Measurements from ENCODE around the gene GRM7.
"Not testable (repeated sequence)": the region's sequence is repeated elsewhere in the genome, so short reads cannot be mapped to it uniquely, and the experiment has no call there.

GRM7 gene

DNA sequence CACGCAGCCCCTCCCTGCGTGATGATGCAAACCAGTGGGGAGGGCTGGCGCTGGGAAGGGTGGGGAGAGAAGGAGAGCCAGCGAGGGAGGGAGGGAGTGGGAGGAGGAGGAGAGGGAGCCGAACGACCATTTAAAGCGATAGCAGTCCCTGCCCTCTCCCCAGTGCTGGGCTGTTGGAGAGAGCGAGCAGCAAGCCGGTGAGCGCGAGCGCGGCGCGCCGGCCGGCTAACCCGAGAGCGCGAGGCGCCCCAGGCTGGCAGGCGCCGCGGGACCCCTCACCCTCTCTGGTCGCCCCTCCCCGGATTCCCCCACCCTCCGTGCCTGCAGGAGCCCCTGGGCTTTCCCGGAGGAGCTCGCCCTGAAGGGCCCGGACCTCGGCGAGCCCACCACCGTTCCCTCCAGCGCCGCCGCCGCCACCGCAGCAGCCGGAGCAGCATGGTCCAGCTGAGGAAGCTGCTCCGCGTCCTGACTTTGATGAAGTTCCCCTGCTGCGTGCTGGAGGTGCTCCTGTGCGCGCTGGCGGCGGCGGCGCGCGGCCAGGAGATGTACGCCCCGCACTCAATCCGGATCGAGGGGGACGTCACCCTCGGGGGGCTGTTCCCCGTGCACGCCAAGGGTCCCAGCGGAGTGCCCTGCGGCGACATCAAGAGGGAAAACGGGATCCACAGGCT is at the start of gene GRM7:
GRM7 (plus strand) TSS at position 162 of the 671 bp plus-strand sequence.
- DNase-seq: no peak

DNA sequence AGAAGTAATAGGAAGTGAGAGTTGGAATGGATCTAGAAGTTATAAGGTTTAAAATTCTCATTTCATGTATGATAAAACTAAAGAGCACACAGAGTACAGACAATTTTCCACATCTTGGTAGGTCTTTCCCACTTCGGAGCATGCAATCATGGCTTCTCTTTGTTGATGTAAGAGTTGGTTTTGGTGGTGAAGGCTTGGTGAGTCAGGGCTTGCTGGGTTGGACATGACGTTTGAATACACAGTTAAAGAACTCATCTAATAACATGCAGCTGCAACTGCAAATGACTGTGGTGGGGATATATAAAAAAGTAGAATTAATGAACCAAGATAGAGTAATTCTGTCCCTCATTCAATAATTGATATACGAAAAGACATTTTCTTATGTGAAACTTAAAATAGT is 39.5 kb upstream of the GRM7 start:
- no peak for DNase-seq

- DNase-seq: no peak
These were observed 35.4 kb upstream of the GRM7 start for GRCh38 chr3:6825524-6825923.

GRCh38 chr3:6827453-6827852 is 33.5 kb upstream of the GRM7 start:
- DNase-seq: no peak

DNA sequence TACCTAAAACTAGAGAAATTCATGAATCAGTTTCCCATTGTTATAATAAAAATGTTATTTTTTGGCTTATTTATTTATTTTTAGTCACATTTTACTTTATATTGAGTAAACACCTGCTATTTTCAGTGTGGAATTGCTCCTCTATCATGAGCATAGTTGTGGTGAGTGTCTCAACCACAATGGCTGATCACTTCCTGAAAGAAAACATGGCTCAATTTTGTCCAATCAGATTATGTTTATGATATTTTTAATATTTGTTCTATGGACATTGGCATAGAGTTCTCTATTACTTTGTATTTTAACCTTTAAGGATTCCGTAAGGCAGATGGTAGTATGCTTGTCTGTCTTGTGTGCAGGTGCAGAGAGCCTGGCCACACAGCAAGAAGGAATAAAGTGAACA is 16.2 kb upstream of the GRM7 start:
- DNase-seq: no peak

GRCh38 chr3:6854184-6854583 is 6.7 kb upstream of the GRM7 start:
- DNase-seq: no peak

DNA sequence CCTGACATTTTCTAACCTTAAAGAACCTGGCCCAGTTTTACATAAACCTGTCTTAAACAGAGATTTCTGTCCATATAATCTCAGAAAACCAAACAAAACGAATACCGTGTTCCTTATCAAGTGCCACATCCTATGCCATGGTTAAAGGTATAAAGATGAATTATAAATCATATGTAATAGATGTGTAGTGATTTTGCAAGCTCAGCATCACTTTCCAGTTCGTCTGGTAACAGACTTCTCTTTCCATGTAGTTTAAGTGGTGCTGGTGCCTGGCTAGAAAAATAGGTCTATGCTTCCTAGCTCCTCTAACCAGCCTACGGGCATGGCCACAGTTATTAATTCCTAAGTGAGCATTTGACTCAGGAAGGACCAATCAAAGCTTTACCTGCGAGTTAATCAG is 3.4 kb upstream of the GRM7 start:
- DNase-seq: no peak

GRCh38 chr3:6860149-6860953 is 564 bp upstream of the GRM7 start:
- DNase-seq: no peak

- no peak for DNase-seq
These were observed 698 bp downstream of the GRM7 start for GRCh38 chr3:6861625-6862000.

DNA sequence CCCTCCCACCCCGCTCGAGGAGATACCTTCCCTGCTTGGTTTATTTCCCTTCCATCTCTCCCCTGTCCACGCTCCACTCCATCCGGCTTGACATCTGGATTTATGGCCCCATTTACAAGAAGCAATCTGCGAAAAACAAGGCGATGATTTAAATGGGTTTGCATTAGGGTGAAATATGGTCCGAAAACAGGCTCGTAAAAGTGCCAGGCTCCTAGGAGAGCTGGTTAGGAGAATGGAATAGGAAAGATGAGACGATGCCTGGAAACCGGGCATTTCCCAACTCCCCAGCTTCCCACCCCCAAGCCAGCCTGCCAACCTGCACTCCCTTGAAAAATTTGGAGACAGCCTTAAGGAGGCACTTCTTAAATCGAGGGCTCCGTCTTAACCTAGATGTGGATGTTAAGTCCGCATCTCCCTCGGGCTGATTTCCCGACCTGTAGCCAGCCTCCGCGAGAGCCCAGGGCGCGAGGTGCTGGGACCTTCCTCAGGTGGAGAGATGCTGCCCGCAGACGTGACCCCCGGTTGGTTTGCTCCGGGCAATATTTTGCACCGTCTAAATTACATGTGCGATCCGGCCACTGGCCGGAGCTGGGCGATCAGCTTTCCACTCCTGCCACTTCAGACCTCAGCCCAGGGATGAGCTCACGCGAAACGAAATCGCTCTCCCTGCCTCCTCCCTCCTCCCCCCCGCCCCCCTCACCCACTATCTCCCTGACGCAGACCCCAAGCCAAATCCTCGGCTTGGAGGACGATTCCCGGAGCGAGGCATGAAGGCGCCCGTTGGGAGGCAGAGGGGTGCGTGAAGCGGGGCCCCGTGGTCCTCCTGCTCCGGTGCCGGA is 1.3 kb downstream of the GRM7 start:
- no peak for DNase-seq

- no peak for DNase-seq
These were observed 1.9 kb downstream of the GRM7 start for GRCh38 chr3:6862880-6863195.

DNA sequence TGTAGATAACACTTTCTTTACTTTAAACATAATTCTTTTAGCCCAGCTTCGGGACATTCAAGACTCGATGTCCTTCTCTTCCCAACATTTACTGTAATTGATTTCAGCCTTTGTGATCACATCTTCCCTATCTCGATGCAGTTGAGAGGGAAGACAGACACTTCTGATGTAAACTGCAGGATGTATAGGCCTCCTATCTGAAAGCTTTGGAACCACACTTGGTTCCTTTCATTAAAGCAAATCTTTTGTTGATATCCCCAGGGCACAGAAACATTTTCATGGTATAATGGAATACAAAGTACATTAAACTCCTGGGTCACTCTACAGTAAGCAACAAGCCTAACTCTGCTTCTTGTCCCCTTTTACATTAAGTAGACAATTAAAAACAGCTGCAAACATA is 6.4 kb downstream of the GRM7 start:
- DNase-seq: no peak

DNA sequence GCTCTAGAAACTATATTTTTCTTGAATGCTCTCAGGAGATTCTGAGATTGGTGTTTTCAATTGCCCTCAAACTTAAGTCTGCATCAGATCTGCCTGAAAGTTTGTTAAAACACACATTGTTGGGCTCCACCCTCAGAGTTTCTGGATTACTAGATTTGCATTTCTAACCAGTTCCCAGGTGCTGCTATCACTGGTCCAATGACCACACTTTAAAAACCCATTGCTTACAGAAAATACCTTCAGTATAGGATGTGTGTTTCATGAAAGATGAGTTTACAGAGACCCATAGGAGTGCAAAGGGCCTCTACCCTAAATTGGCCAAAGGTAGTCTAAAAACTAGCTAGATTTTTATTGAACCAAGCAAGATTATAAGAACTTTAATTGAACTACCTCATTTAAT is 17.8 kb downstream of the GRM7 start:
- DNase-seq: no peak

DNA sequence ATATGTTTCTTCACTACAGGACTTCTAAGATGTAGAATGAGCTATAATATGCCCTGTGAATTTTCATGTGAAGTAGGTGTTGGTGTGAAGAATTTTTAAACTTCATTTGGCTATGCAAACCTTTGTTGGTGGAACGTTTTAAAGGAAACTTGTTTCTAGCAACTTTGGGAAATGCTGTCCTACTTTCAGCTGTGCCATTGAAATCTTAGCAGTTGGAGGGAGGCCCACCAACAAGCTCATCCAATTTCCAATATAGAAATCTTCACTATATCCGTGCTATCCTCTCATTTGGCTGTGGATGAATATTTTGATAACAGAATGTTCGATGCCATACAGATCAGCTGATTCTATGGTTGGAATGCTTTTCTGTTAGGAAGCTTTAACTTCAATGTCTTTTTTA is 51.3 kb downstream of the GRM7 start:
- DNase-seq: no peak

- DNase-seq: no peak
These were observed 55.0 kb downstream of the GRM7 start for GRCh38 chr3:6915898-6916297.

GRCh38 chr3:6921066-6921465 is 60.2 kb downstream of the GRM7 start:
- no peak for DNase-seq

- DNase-seq: no peak
These were observed 61.0 kb downstream of the GRM7 start for GRCh38 chr3:6921876-6922275.

DNA sequence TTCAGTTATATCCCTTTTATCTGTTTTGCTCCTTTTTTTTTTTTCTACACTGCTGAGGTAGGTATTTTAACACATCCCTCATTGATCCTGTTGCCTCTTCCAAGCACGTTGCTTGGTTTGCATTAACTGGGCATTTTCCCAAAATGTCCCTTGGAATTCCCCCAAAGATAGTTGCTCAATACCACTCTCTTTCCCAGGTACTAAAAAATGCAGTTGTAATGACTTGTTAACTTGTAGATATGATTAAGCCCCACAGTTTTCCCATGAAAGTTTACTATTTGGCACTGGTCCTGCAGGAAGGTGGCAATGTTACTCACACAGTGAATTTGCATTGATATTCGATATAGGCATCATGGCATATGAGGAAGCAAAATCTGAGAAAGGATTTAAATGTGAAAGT is 67.1 kb downstream of the GRM7 start:
- DNase-seq: no peak

DNA sequence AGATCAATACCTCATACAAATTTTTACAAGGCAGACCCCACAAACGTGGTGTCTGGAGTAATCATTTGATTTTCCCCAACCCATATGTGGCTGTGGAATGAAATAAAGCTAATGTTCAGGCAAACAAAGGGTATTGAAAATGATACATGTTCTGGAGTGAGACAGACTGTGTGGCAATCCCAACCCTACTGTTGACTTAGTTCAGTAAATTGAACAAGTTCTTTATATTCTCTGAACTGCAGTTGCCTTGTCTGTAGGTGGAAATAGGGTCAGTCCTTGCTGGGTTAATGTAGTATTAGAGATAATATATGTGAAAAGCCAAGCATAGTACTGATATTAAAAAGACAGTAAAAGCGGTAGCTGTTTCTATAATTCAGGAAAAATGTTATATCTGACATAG is 69.0 kb downstream of the GRM7 start:
- DNase-seq: no peak

- not testable (repeated sequence) for DNase-seq
These were observed 74.5 kb downstream of the GRM7 start for GRCh38 chr3:6935418-6935817.

DNA sequence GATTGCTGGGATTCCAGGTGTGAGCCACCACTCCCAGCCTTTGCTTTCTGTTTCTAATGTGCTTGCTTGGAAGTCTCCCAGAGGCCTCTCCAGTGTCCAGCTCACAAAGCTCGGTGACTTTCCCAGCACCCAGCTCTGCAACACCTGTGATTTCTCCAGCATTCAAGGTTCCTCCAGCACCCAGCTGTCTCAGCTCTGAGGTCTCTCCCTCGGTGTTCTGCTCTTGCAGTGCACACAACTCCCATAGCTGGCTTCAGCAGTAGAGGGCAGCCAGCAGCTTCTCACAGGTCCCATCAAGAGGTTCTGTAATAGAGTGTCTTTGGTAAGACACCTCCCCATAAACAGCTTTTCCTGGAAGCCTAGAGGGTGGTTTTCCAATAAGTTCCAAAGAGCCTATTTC is 75.1 kb downstream of the GRM7 start:
- no peak for DNase-seq

DNA sequence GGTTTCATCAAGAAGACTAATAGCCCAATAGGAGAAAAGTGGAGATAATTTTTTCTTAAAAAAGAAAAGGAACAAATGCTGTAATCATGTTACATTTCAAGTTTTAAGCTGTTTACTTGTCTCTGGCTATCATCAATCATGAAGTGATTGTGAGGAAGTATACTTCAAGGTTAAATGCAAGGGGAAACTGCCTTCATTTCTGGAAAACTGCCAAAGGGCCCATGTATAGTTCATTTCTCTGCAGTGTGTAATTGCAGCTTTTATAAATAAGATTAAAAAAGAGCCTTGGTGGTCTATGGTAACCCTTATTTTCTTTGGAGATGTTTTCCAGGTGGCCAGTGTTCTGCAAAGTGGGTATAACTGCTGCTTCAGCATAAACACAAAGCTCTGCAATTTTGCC is 101.9 kb downstream of the GRM7 start:
- no peak for DNase-seq

DNA sequence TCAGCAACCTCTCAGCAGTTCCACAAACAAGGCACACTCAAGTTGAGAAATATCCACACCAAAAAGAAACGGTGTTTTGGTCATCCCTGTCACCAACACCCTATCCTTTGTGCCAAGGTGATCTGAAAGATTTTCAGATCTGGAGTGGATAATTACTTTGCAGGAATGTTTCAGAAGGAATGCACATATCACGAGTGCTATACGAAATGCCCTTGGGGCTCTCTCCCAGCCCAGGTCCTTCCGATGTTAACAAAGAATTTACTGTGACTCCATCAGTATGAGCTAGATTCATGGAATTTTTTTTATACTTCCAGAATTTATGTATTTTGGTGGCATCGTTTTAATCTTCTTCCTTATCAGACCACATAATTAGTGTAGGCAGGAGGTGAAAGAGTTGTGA is 105.0 kb downstream of the GRM7 start:
- DNase-seq: no peak

GRCh38 chr3:6971933-6972332 is 111.0 kb downstream of the GRM7 start:
- no peak for DNase-seq
